HepG2 (cell line): ENCODE results near the gene ZMYM1. TPM values are rescaled to one million over a fixed set of nuclear protein-coding genes. Genes with fewer than 3 reads are reported as not detected.
A peak's percentile ranks its signal among the peaks of the same experiment; 100 is the strongest.

Source experiments
- ATAC-seq: fragments of 200-7000 bp; cut with Tn5 transposase; 3 replicates; pipeline ENCODE4 v1.9.1; 2020; ENCODE audit warnings: mild to moderate bottlenecking, moderate library complexity
- BruUV-seq: library from RNA; stranded (reverse); fragments of 400-500 nt; replicated peaks from 2 replicates; lab custom pipeline; 2021; lab: Mats Ljungman, UMichigan
- CTCF ChIA-PET: fragments of 300-600 bp; formaldehyde crosslinking; extraction: SDS; loops from one replicate; lab custom pipeline; 2021; ENCODE audit warnings: low total read pairs, inconsistent platforms, low intra/inter-chr PET ratio; lab: Yijun Ruan, JAX
- POLR2A ChIA-PET: fragments of 350-600 bp; sonication (Branson Sonifier 250); formaldehyde crosslinking; loops from one replicate; lab custom pipeline; 2020; ENCODE audit warnings: antibody characterized with exemption, inconsistent platforms; lab: Yijun Ruan, JAX
- DNase-seq: peaks from one replicate; pipeline ENCODE4 v3.0.0-alpha.2; 2015; ENCODE audit warnings: low spot score
- FAIRE-seq: peaks from 3 replicates; lab custom pipeline; 2011; peaks lifted over from hg19 to GRCh38; lab: Jason Lieb, UNC
- H2AFZ ChIP-seq: one replicate; pipeline ENCODE4 v1.6.1; 2011; ENCODE audit warnings: low read length, inconsistent platforms
- H3K27ac ChIP-seq: fragments of 300-600 bp; 3 replicates; pipeline ENCODE4 v1.8.0; 2011; ENCODE audit warnings: mixed run types, mild to moderate bottlenecking, mixed read lengths, low read length, inconsistent platforms; ENCODE audit not compliant: insufficient read depth; ENCODE audit errors: extremely low read length
- H3K27me3 ChIP-seq, 2 experiments: fragments of 200-600 bp in 1 of 2; 2 replicates in 1 of 2; 3 replicates in 1 of 2; pipeline versions ENCODE4 v1.6.0 to v1.8.0; 2011; ENCODE audit warnings: low read length in 2 of 2, mild to moderate bottlenecking in 2 of 2, moderate library complexity in 2 of 2, inconsistent platforms in 1 of 2; ENCODE audit not compliant: insufficient read depth in 2 of 2, control insufficient read depth in 1 of 2
- H3K36me3 ChIP-seq, 2 experiments: fragments of 200-600 bp in 1 of 2; replicated peaks in 1 of 2; 2 replicates in 1 of 2; 3 replicates in 1 of 2; pipeline versions ENCODE4 v1.5.1 to v1.8.0; 2011; ENCODE audit warnings: low read length in 2 of 2, inconsistent platforms in 1 of 2; ENCODE audit not compliant: insufficient read depth in 2 of 2, control insufficient read depth in 1 of 2
- H3K4me1 ChIP-seq: 2 replicates; pipeline ENCODE4 v1.5.1; 2012; ENCODE audit warnings: low read length, inconsistent platforms; ENCODE audit not compliant: insufficient read depth
- H3K4me2 ChIP-seq: 2 replicates; pipeline ENCODE4 v1.6.0; 2011; ENCODE audit warnings: low read depth, low read length, inconsistent platforms
- H3K4me3 ChIP-seq, 3 experiments: fragments of 200-600 bp in 1 of 3; sonication (generic), shearing (Covaris generic) in 1 of 3; replicated peaks in 1 of 3; 2 replicates each; pipeline ENCODE4 v1.5.1; 2011 to 2016; ENCODE audit warnings: low read length in 3 of 3, inconsistent platforms in 2 of 3, low read depth in 2 of 3, mild to moderate bottlenecking in 2 of 3, control low read depth in 1 of 3, mixed read lengths in 1 of 3; ENCODE audit not compliant: insufficient read depth in 1 of 3
- H3K79me2 ChIP-seq: one replicate; pipeline ENCODE4 v1.6.1; 2011; ENCODE audit warnings: low read length, inconsistent platforms; ENCODE audit not compliant: insufficient read depth
- H3K9ac ChIP-seq: 2 replicates; pipeline ENCODE4 v1.6.0; 2011; ENCODE audit warnings: mild to moderate bottlenecking, low read depth, low read length, inconsistent platforms; ENCODE audit not compliant: insufficient read depth
- H3K9me3 ChIP-seq: 2 replicates; pipeline ENCODE4 v1.5.1; 2012; ENCODE audit warnings: mild to moderate bottlenecking, low read length
- H4K20me1 ChIP-seq: 2 replicates; pipeline ENCODE4 v1.6.0; 2011; ENCODE audit warnings: inconsistent platforms, mild to moderate bottlenecking, low read length, moderate library complexity; ENCODE audit not compliant: insufficient read depth
- GATAD1 ChIP-seq: IDR thresholded peaks from 2 replicates; pipeline ENCODE4 v1.6.1; 2016; ENCODE audit warnings: missing genetic modification reagents, missing compliant biosample characterization
- ZNF770 ChIP-seq: sonication (generic); formaldehyde crosslinking; IDR thresholded peaks from 2 replicates; pipeline ENCODE4 v1.5.0; 2020; ENCODE audit warnings: mild to moderate bottlenecking, missing genetic modification reagents
- WGBS: methylation state at CpG from one replicate; pipeline ENCODE4 v1.1.6; 2017; ENCODE audit warnings: low lambda C conversion rate; 5-methylcytosine and 5-hydroxymethylcytosine counted together
- in situ Hi-C: cut with HindIII; loops from 2 replicates; pipeline ENCODE4 v1.10.0; 2017; ENCODE audit warnings: low pct_unique_long_range_greater_than_20kb; ENCODE audit not compliant: extremely low pct_ligation_motif_present
- intact Hi-C: fragments of 100-400 bp; cut with micrococcal nuclease; formaldehyde crosslinking; loops from one replicate; pipeline ENCODE4 v1.10.0; 2022; ENCODE audit not compliant: unreplicated experiment
- polyA plus RNA-seq, 8 experiments: library from polyadenylated mRNA; depleted of rRNA in 3 of 8; stranded (reverse) in 7 of 8; unstranded in 1 of 8; fragments of >200 nt; fragmentation: Illumina TruSeq in 4 of 8; extraction: Trizol in 4 of 8; gene quantifications; 2 replicates each; pipeline versions ENCODE4 v1.2.1 to v1.2.3, GENCODE V29; 2011 to 2016; ENCODE audit warnings: low read depth in 4 of 8, missing spikeins in 1 of 8, mixed read lengths in 1 of 8; ENCODE audit not compliant: insufficient read depth in 1 of 8
- total RNA-seq, 5 experiments: library from RNA; depleted of rRNA; stranded (reverse); fragments of >200 nt; fragmentation: Illumina TruSeq; extraction: Trizol; gene quantifications; 2 replicates each; pipeline ENCODE4 v1.2.3, GENCODE V29; 2016; ENCODE audit warnings: low read depth in 1 of 5

The ZMYM1 gene
- total and polyA plus RNA-seq, 2 of the 13 experiments (the other 11 are each of a cell fraction or from before 2014, with no cell fraction given), result 10.0 to 16.2 TPM

- FAIRE-seq, result no peak
These were observed 36.5 kb downstream of the ZMYM1 start for GRCh38 chr1:35115459-35116383.

More at GRCh38 chr1:35115459-35116383, 36.5 kb downstream of the ZMYM1 start:
- H3K4me3 ChIP-seq, result no peak overlapping the region
- BruUV-seq, result no TSS peak
- intact Hi-C loops, result no loop called here
- no peaks in the 10 kb centered on the region for H3K9me3 ChIP-seq
- H4K20me1 ChIP-seq, result no peaks in the 10 kb centered on the region
- no peak overlapping the region for H2AFZ ChIP-seq
- DNase-seq (no peak), ATAC-seq (no peak)
- H3K36me3 ChIP-seq, result peaks cover 2 to 7% of the 10 kb centered on the region in 2 experiments; a peak in 1 of 5 replicates
- no peak overlapping the region for H3K27ac ChIP-seq
- in situ Hi-C loops, result no loop called here
- 92% methylated on average over 8 of the region's 8 CpGs for WGBS
- H3K79me2 ChIP-seq, result no peaks in the 10 kb centered on the region
- H3K4me1 ChIP-seq, result 0 out of 2 replicates have a peak, but pooled peaks cover 6% of the 10 kb centered on the region
- no peak for TF ChIP-seq GATAD1 (CRISPR knock-in tag)
- TF ChIP-seq ZNF770, result peak; percentile 81
- no peak overlapping the region for H3K9ac ChIP-seq
- H3K4me2 ChIP-seq, result no peak overlapping the region
- POLR2A ChIA-PET, result no interaction called here
- CTCF ChIA-PET, result no interaction called here
- no peaks in the 10 kb centered on the region for H3K27me3 ChIP-seq
